Posterior vena cava (tissue), 2 donors: ENCODE results near the gene FPR2. TPM values are rescaled to one million over a fixed set of nuclear protein-coding genes. Genes with fewer than 3 reads are reported as not detected.

Source experiments
- total RNA-seq, 2 donors: library from RNA; stranded (reverse); fragmentation: NEBNext Ultra II Directional; extraction: Animal tissue kit (Norgen Biotek cat#: 25700); gene quantifications; one replicate each; pipeline ENCODE4 v1.2.1, GENCODE V29; 2021
- donor health status: DM: yes; HTN: yes; CAD: no.
- donor health status: DM: yes; HTN: yes; CAD: no.

Gene FPR2
- total RNA-seq, 2 donors from 2014 or later = 1.7 to 6.9 TPM

Other genes with a start within 250 kb of the FPR2 start
- 1 to 10 TPM in 1 of 2 donors, under 1 TPM in 1; 0.86 to 1.6 TPM for gene SIGLEC6, start 229.5 kb upstream of the FPR2 start, total RNA-seq
- gene ZNF175, start 189.9 kb upstream of the FPR2 start, total RNA-seq = 1 to 10 TPM; 8.0 to 9.2 TPM
- gene SIGLEC5, start 130.8 kb upstream of the FPR2 start, total RNA-seq = not detected
- gene SIGLEC14, start 114.4 kb upstream of the FPR2 start, total RNA-seq = 10 to 100 TPM in 1 of 2 donors, 1 to 10 TPM in 1; 4.8 to 10.3 TPM
- 10 to 100 TPM; 22.7 to 22.9 TPM for gene SPACA6, start 67.8 kb upstream of the FPR2 start, total RNA-seq
- gene HAS1, start 37.2 kb upstream of the FPR2 start, total RNA-seq = 1 to 10 TPM; 3.8 to 6.7 TPM
- 10 to 100 TPM; 24.0 to 38.3 TPM for gene FPR1, start 9.3 kb upstream of the FPR2 start, total RNA-seq
- 10 to 100 TPM; 14.5 to 15.0 TPM for gene FPR3, start 34.0 kb downstream of the FPR2 start, total RNA-seq
- 10 to 100 TPM in 1 of 2 donors, 1 to 10 TPM in 1; 9.3 to 10.0 TPM for gene ZNF577, start 126.8 kb downstream of the FPR2 start, total RNA-seq
- gene ZNF649, start 143.8 kb downstream of the FPR2 start, total RNA-seq = 10 to 100 TPM; 13.1 to 13.9 TPM
- gene ZNF613, start 166.3 kb downstream of the FPR2 start, total RNA-seq = 1 to 10 TPM; 6.7 to 7.0 TPM
- gene ZNF350, start 225.7 kb downstream of the FPR2 start, total RNA-seq = 10 to 100 TPM; 11.2 to 12.1 TPM
- gene ZNF615, start 247.0 kb downstream of the FPR2 start, total RNA-seq = 10 to 100 TPM; 12.4 to 13.4 TPM